Measurements from ENCODE around the gene RAMP1. TPM values are rescaled to one million over a fixed set of nuclear protein-coding genes. Genes with fewer than 3 reads are reported as not detected.
"Not testable (repeated sequence)": the region's sequence is repeated elsewhere in the genome, so short reads cannot be mapped to it uniquely, and the experiment has no call there.

The RAMP1 gene
- total RNA-seq, 1 donor = 3.1 TPM

GRCh38 chr2:237942513-237942899 is 83.1 kb downstream of the RAMP1 start:
- TF ChIP-seq CTCF (IDR thresholded peaks at IDR 0.05; ENCODE audit: insufficient read depth, low read length) = no peak
- no peak for DNase-seq (ENCODE audit: low read depth)
- no peak overlapping the region for H3K4me3 ChIP-seq (ENCODE audit: low read depth, low read length)

DNA sequence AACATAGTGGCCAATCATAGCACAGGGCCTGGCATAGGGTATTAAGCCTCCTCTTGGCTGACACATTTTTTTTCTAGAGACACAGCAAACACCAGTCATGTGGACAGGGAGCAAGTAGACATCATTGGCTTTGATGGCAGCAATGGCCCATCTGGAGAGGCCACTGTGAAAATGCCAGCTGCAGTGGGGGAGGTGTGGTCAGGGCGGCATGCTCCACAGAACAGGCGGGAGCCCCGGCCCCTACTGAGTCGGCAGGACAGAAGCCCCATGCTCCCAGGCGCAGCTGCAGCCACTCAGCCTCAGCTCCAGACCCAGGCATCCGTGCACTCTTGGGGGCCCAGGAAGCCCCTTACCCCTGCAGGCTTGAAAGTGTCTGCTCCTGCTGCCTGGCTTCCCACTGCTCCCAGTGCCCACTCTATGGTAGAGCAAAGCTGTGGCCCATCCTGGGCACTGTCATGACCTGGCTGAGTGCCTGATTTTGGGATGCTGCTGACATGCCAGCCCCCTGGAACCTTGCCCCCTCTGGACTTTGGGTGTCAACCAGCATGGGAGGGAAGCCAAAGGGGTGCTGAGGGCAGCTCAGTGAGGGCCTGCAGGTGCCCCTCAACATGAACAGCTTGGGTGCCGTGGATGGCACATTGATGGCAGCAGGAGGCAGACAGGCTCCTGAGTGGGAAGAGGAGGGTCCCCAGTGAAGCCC is 84.1 kb downstream of the RAMP1 start:
- H3K4me3 ChIP-seq (ENCODE audit: low read depth, low read length) = no peak overlapping the region

DNA sequence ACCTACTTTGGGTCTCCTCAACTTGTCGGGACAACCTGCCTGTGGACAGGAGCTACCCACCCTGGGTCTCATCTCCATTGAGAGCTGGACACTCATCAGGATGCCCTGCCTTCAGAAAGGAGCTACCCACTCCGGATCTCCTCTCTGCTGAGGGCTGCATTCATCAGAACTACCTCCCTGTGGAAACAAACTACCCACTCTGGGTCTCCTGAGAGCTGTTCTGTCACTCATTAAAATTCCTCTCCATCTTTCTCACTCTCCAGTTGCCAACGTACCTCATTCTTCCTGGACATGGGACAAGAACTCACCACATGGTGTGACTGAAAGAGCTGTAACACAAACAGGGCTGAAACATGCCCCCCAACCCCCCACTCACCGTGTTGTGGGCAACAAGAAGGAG is 84.9 kb downstream of the RAMP1 start:
- TF ChIP-seq CTCF (IDR thresholded peaks at IDR 0.05; ENCODE audit: insufficient read depth, low read length) = no peak
- H3K4me3 ChIP-seq (ENCODE audit: low read depth, low read length) = no peak overlapping the region
- DNase-seq (ENCODE audit: low read depth) = no peak

More for the DNA sequence above, 84.1 kb downstream of the RAMP1 start:
- no peak for DNase-seq (ENCODE audit: low read depth)
- TF ChIP-seq CTCF (IDR thresholded peaks at IDR 0.05; ENCODE audit: insufficient read depth, low read length) = no peak

GRCh38 chr2:237946423-237946822 is 87.0 kb downstream of the RAMP1 start:
- no peak for DNase-seq (ENCODE audit: low read depth)
- no peak for TF ChIP-seq CTCF (IDR thresholded peaks at IDR 0.05; ENCODE audit: insufficient read depth, low read length)
- H3K4me3 ChIP-seq (ENCODE audit: low read depth, low read length) = no peak overlapping the region

- not testable (repeated sequence) for H3K4me3 ChIP-seq (ENCODE audit: low read depth, low read length); DNase-seq (ENCODE audit: low read depth)
These were observed 91.9 kb downstream of the RAMP1 start for GRCh38 chr2:237951354-237951753.

- no peak overlapping the region for H3K4me3 ChIP-seq (ENCODE audit: low read depth, low read length)
- no peak for DNase-seq (ENCODE audit: low read depth)
- TF ChIP-seq CTCF (IDR thresholded peaks at IDR 0.05; ENCODE audit: insufficient read depth, low read length) = no peak
These were observed 92.5 kb downstream of the RAMP1 start for GRCh38 chr2:237951878-237952277.

- DNase-seq (ENCODE audit: low read depth) = no peak
- TF ChIP-seq CTCF (IDR thresholded peaks at IDR 0.05; ENCODE audit: insufficient read depth, low read length) = no peak
These were observed 93.4 kb downstream of the RAMP1 start for GRCh38 chr2:237952851-237953250.

More at GRCh38 chr2:237952851-237953250, 93.4 kb downstream of the RAMP1 start:
- no peak overlapping the region for H3K4me3 ChIP-seq (ENCODE audit: low read depth, low read length)
